Measurements from ENCODE around the gene FOCAD.

Gene FOCAD

DNA sequence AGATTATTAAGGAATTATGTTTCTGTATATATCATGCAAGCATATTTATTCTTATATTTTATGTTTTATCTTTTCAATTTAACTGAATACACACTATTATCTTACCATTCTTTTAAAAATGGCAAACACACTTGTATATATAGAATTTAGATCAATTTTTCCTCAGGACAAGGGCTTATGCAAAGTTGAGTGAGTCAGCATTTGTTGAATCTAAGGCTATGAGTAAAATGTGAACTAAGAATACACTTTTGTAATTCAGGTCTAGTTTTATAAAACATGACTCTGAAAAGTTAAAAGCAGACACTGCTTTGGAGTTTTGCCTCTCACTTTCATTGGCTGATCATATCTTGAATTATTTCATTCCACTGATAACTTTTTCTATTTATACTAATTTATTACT is 127.8 kb downstream of the FOCAD start:
- TF ChIP-seq, protein P1, sequence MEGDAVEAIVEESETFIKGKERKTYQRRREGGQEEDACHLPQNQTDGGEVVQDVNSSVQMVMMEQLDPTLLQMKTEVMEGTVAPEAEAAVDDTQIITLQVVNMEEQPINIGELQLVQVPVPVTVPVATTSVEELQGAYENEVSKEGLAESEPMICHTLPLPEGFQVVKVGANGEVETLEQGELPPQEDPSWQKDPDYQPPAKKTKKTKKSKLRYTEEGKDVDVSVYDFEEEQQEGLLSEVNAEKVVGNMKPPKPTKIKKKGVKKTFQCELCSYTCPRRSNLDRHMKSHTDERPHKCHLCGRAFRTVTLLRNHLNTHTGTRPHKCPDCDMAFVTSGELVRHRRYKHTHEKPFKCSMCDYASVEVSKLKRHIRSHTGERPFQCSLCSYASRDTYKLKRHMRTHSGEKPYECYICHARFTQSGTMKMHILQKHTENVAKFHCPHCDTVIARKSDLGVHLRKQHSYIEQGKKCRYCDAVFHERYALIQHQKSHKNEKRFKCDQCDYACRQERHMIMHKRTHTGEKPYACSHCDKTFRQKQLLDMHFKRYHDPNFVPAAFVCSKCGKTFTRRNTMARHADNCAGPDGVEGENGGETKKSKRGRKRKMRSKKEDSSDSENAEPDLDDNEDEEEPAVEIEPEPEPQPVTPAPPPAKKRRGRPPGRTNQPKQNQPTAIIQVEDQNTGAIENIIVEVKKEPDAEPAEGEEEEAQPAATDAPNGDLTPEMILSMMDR (IDR thresholded peaks at IDR 0.05; ENCODE audit: borderline replicate concordance, insufficient read depth, low read depth, low read length): no peak
- H3K4me3 ChIP-seq (ENCODE audit: low read depth, low read length): no peak overlapping the region

DNA sequence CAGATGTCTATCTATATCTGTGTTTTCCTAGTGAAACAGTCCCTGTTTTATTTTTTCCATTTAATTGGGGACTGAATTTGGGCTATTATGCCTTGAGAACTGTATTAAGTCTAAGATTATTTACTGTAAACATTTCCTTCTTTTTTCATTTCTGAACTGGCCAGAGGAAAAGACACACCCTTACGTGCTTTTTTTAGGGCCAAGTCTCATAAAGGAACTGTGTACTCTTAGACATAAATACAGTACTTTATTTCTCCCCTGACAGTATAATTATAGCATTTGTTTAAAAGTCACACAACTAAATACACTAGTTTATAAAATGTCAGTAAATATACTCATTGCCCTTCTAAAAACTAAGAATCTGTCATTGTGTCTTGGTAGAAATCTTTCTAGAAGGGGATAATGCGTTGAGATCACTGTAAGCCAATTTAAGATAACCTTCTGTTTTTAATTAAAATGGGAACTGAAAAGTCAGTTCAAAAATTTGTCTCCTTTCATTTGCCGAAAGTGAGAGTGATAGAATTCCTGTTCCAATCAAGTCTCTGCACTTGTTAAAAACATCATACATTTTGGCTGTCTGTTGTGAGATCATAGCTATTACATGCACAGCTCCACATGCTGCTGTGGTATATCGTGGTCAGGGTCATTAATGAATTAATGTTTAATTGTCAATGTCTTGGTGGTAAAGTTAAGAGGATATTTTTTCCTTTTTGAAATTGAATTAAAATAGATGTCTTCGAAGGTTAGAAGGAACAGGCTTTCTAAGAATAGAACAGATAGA is 132.1 kb downstream of the FOCAD start:
- no peak overlapping the region for H3K4me3 ChIP-seq (ENCODE audit: low read depth, low read length)
- TF ChIP-seq, protein P1 (IDR thresholded peaks at IDR 0.05; ENCODE audit: borderline replicate concordance, insufficient read depth, low read depth, low read length): no peak

DNA sequence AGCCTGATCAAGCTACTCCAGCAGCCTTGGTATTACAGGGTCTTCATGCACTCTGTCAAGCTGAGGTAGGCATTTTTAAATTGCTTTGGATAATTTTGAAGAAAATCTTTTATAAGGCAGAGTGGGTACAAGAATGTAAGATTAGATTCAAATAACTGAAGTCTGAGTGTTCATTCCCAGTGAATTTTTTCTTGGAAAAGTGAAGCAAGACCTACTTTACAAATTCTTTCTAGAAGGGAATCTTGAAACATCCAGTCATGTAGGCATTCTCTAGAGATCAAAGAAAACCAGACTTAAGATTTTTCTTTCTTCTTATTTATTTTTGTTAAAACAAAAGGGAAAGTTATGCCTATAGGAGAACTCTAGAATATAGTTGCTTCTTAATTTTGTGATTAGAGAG is 139.0 kb downstream of the FOCAD start:
- TF ChIP-seq, protein P1 (IDR thresholded peaks at IDR 0.05; ENCODE audit: borderline replicate concordance, insufficient read depth, low read depth, low read length): no peak

DNA sequence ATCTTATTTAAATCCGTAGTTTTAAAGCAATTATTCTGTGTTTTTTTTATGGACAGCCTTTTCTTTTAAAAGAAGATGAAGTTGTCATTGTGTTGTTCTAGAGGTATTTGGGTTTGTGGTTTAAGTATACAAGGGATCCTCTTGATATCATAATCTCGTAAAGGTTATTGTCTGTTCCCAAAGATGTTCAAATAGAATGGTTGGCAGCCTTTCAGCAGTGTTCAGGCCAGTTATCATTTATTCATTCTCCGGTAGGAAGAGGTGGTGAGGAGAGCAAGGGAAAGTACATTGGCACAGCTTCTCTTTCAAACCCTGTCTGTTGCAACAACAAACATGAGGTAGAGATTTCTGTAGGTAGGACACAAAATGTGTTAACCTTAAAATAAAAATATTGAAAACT is 147.0 kb downstream of the FOCAD start:
- no peak overlapping the region for H3K4me3 ChIP-seq (ENCODE audit: low read depth, low read length)
- TF ChIP-seq, protein P1 (IDR thresholded peaks at IDR 0.05; ENCODE audit: borderline replicate concordance, insufficient read depth, low read depth, low read length): no peak

More for the DNA sequence above, 139.0 kb downstream of the FOCAD start:
- no peak overlapping the region for H3K4me3 ChIP-seq (ENCODE audit: low read depth, low read length)

DNA sequence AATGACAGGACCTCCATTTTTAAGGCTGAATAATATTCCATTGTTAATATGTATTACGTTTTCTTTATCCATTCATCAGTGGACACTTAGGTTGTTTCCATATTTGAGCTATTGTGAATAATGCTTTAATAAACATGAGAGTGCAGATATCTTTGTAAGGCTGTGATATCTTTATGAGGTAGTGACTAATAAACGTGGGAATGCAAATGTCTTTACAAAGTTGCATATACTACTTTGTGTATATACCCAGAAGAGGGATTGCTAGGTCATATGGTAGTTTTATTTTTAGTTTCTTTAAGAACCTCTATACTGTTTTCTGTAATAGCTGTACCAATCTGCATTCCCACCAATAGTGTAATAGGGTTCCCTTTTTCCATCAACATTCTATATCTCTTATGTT is 148.7 kb downstream of the FOCAD start:
- TF ChIP-seq, protein P1 (IDR thresholded peaks at IDR 0.05; ENCODE audit: borderline replicate concordance, insufficient read depth, low read depth, low read length): no peak
- H3K4me3 ChIP-seq (ENCODE audit: low read depth, low read length): no peak overlapping the region

DNA sequence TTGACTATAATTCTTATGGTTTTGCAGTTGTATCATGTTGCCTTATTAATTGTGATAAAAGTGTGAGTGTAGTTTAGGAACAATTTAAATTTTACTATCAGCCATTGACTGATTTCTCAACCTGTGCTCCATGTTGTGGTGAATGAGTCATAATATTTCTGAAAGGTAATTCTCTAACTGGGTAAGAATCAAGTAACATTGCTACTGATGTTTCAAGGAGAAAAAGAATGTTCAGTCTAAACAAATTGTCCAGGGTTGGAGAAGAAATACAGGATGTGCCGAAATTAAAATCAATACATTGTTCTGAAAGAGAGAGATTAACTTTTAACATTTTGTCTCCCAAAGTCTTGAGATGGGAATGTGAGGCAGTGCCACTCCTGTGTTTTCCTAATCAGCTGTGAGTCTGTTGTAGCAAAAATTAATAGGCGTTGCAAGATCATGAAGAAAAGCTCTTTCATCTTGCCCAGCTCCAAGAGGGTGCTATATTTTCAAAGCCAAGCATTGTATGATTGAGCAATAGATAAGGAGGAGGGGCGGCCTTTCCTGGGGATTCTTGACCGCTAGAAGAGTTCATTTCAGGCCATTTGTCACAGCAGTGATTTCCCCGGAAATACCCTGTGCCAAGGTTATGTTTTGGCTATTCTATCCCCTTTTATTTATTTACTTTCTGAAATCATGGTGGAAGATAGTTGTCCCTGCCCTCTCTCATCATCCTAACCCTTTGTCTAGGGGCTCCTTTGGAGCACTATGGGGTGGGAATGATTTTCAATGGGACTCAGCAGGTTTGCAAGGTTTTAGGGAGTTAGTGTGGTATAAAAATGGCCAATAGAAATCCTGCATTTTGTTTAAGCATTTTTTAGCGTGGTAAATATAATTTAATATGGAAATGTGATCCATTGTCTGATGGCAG is 151.6 kb downstream of the FOCAD start:
- no peak overlapping the region for H3K4me3 ChIP-seq (ENCODE audit: low read depth, low read length)
- TF ChIP-seq, protein P1 (IDR thresholded peaks at IDR 0.05; ENCODE audit: borderline replicate concordance, insufficient read depth, low read depth, low read length): no peak

All from GM12875 (cell line).